ENCODE data around the gene MFSD1. TPM values are rescaled to one million over a fixed set of nuclear protein-coding genes. Genes with fewer than 3 reads are reported as not detected.

MFSD1 gene
- polyA plus RNA-seq, 2 of the 4 experiments (the other 2 are of a cell fraction): 41.5 to 53.2 TPM

- ATAC-seq: no peak
- CTCF ChIA-PET: interaction anchor here (0.9 to 3.2 kb wide), 3 partner anchors 18 to 397 kb away, joined by 4 to 20 read pairs (median 8); no protein-coding TSS in a partner anchor
Observed at GRCh38 chr3:158863247-158863646, 61.4 kb downstream of the MFSD1 start.

DNA sequence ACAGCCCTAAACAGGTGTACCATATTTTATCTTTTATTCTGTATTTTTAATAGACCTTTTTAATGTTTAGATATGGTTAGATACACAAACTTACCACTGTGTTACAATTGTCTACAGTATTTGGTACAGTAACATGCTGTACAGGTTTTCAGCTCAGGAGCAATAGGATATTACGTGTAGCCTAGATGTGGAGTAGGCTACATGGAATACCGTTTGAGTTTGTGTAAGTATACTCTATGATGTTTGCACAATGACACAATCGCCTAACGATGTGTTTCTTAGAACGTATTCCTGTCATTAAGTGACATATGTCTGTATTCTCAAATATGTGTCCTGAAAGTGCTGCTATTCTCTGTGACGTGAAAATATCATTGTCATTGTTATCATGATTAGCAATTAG, 62.6 kb downstream of the MFSD1 start:
- ATAC-seq: no peak
- Histone ChIP-seq H3K4me2 (no peak overlapping the region), H3K9me3 (no peaks in the 10 kb centered on the region), H3K4me1 (no peaks in the 10 kb centered on the region), H3K27ac (no peak overlapping the region), H3K4me3 (no peak overlapping the region)
- no peak for TF ChIP-seq RARB (CRISPR knock-in tag; IDR thresholded peaks at IDR 0.05)
- TF ChIP-seq, protein P1, sequence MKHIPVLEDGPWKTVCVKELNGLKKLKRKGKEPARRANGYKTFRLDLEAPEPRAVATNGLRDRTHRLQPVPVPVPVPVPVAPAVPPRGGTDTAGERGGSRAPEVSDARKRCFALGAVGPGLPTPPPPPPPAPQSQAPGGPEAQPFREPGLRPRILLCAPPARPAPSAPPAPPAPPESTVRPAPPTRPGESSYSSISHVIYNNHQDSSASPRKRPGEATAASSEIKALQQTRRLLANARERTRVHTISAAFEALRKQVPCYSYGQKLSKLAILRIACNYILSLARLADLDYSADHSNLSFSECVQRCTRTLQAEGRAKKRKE (CRISPR knock-in tag; IDR thresholded peaks at IDR 0.05; ENCODE audit: low read depth): no peak
- TF ChIP-seq, protein P2, sequence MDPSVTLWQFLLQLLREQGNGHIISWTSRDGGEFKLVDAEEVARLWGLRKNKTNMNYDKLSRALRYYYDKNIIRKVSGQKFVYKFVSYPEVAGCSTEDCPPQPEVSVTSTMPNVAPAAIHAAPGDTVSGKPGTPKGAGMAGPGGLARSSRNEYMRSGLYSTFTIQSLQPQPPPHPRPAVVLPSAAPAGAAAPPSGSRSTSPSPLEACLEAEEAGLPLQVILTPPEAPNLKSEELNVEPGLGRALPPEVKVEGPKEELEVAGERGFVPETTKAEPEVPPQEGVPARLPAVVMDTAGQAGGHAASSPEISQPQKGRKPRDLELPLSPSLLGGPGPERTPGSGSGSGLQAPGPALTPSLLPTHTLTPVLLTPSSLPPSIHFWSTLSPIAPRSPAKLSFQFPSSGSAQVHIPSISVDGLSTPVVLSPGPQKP (IDR thresholded peaks at IDR 0.05; ENCODE audit: low read depth, low read length): no peak
- no peak for TF ChIP-seq SMC3 (IDR thresholded peaks at IDR 0.05)
- no peak for TF ChIP-seq HEYL (CRISPR knock-in tag; IDR thresholded peaks at IDR 0.05)
- TF ChIP-seq RAD21 (conservative IDR thresholded peaks at IDR 0.05 in 1 of 2, IDR thresholded peaks at IDR 0.05 in 1 of 2): no peak
- TF ChIP-seq POLR2A (IDR thresholded peaks at IDR 0.05; ENCODE audit: low read length): no peak
- no peak for TF ChIP-seq CHD4 (IDR thresholded peaks at IDR 0.05; ENCODE audit: borderline replicate concordance)
- TF ChIP-seq MYC (IDR thresholded peaks at IDR 0.05; ENCODE audit: borderline replicate concordance, low read length): no peak
- no peak for TF ChIP-seq MAZ (IDR thresholded peaks at IDR 0.05; ENCODE audit: borderline replicate concordance, low read depth, low read length)
- TF ChIP-seq HOXB13 (CRISPR knock-in tag; IDR thresholded peaks at IDR 0.05; ENCODE audit: low read depth): no peak
- TF ChIP-seq GATA3 (IDR thresholded peaks at IDR 0.05; ENCODE audit: borderline replicate concordance): no peak
- no peak for TF ChIP-seq NFE2L2 (conservative IDR thresholded peaks at IDR 0.05; ENCODE audit: low read length)
- TF ChIP-seq, protein P3, sequence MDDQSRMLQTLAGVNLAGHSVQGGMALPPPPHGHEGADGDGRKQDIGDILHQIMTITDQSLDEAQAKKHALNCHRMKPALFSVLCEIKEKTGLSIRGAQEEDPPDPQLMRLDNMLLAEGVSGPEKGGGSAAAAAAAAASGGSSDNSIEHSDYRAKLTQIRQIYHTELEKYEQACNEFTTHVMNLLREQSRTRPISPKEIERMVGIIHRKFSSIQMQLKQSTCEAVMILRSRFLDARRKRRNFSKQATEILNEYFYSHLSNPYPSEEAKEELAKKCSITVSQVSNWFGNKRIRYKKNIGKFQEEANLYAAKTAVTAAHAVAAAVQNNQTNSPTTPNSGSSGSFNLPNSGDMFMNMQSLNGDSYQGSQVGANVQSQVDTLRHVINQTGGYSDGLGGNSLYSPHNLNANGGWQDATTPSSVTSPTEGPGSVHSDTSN (IDR thresholded peaks at IDR 0.05): no peak
- no peak for TF ChIP-seq RFX5 (IDR thresholded peaks at IDR 0.05)
- no peak for TF ChIP-seq KDM5A (IDR thresholded peaks at IDR 0.05)
- ChIA-PET CTCF (interaction anchor here (3.2 kb wide), 1 partner anchor 19 kb away, joined by 20 read pairs; no protein-coding TSS in a partner anchor), POLR2A (no interaction called here)
- no peak for FAIRE-seq
- 32% methylated on average over 6 of the region's 6 CpGs for WGBS (ENCODE audit: missing lambda C conversion rate)
- peak in 1 of 2 experiments; percentile 6 for DNase-seq (ENCODE audit: low read depth in 1 of 2, low spot score in 1 of 2)

More at GRCh38 chr3:158863247-158863646, 61.4 kb downstream of the MFSD1 start:
- Histone ChIP-seq H3K27ac (no peak overlapping the region), H3K4me1 (no peaks in the 10 kb centered on the region), H3K4me2 (no peak overlapping the region), H3K4me3 (no peak overlapping the region), H3K9me3 (no peaks in the 10 kb centered on the region)
- POLR2A ChIA-PET: no interaction called here
- TF ChIP-seq EHF (CRISPR knock-in tag; IDR thresholded peaks at IDR 0.05) (no peak), HOXB13 (CRISPR knock-in tag; IDR thresholded peaks at IDR 0.05; ENCODE audit: low read depth) (no peak), POLR2AphosphoS2 (conservative IDR thresholded peaks at IDR 0.05; ENCODE audit: low read length) (no peak), FOXS1 (CRISPR knock-in tag; IDR thresholded peaks at IDR 0.05) (no peak), FOSB (CRISPR knock-in tag; IDR thresholded peaks at IDR 0.05) (no peak), GATA3 (IDR thresholded peaks at IDR 0.05; ENCODE audit: borderline replicate concordance) (no peak), ZNF302 (CRISPR knock-in tag; IDR thresholded peaks at IDR 0.05) (no peak), JUN (IDR thresholded peaks at IDR 0.05) (no peak), CTCF (IDR thresholded peaks at IDR 0.05) (no peak), SREBF2 (IDR thresholded peaks at IDR 0.05) (no peak)
- TF ChIP-seq, protein P2 (IDR thresholded peaks at IDR 0.05; ENCODE audit: low read depth, low read length): no peak
- TF ChIP-seq, protein P4, sequence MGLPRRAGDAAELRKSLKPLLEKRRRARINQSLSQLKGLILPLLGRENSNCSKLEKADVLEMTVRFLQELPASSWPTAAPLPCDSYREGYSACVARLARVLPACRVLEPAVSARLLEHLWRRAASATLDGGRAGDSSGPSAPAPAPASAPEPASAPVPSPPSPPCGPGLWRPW (IDR thresholded peaks at IDR 0.05): no peak
- WGBS (ENCODE audit: missing lambda C conversion rate): 57% methylated on average over 2 of the region's 2 CpGs
- DNase-seq (ENCODE audit: low read depth in 1 of 2, low spot score in 1 of 2) (no peak), FAIRE-seq (no peak)

Measured in A549 (cell line).